OCI-LY3 (cell line): ENCODE results near the gene P2RY13.

Source experiments
- H2AFZ ChIP-seq: fragments of 200-600, 300-600 bp; shearing (Covaris generic); 2 replicates; pipeline ENCODE4 v1.6.0; 2014; ENCODE audit warnings: antibody characterized with exemption, low read depth, low read length
- H3K27ac ChIP-seq: fragments of 200-600, 300-600 bp; sonication (generic); 2 replicates; pipeline ENCODE4 v1.5.1; 2014; ENCODE audit warnings: mild to moderate bottlenecking, low read length, moderate library complexity, mixed read lengths
- H3K27me3 ChIP-seq: fragments of 200-600, 300-600 bp; sonication (generic); 2 replicates; pipeline ENCODE4 v1.6.1; 2014; ENCODE audit warnings: low read depth, low read length, mixed read lengths
- H3K36me3 ChIP-seq: fragments of 200-600, 300-600 bp; sonication (generic); replicated peaks from 2 replicates; pipeline ENCODE3; 2014; ENCODE audit warnings: low read depth, low read length, mixed read lengths
- H3K4me1 ChIP-seq: fragments of 300-600, 200-600 bp; sonication (generic); 2 replicates; pipeline ENCODE4 v1.6.1; 2014; ENCODE audit warnings: low read length, mixed read lengths
- H3K4me2 ChIP-seq: fragments of 200-600, 300-600 bp; sonication (generic); 2 replicates; pipeline ENCODE4 v1.6.1; 2014; ENCODE audit warnings: low read length, mixed read lengths
- H3K4me3 ChIP-seq: fragments of 300-600, 200-600 bp; sonication (generic); 2 replicates; pipeline ENCODE4 v1.5.1; 2014; ENCODE audit warnings: antibody characterized with exemption, mild to moderate bottlenecking, low read length, moderate library complexity
- H3K79me2 ChIP-seq: fragments of 300-600, 200-600 bp; shearing (Covaris generic); 2 replicates; pipeline ENCODE4 v1.6.1; 2014; ENCODE audit warnings: mild to moderate bottlenecking, low read length, mixed read lengths
- H3K9ac ChIP-seq: fragments of 300-600, 200-600 bp; shearing (Covaris generic); 2 replicates; pipeline ENCODE4 v1.6.0; 2014; ENCODE audit warnings: mild to moderate bottlenecking, low read length, moderate library complexity
- H3K9me3 ChIP-seq: fragments of 200-600, 300-600 bp; shearing (Covaris generic); 2 replicates; pipeline ENCODE4 v1.6.1; 2014; ENCODE audit warnings: low read length, mixed read lengths; ENCODE audit not compliant: insufficient read depth
- H4K20me1 ChIP-seq: fragments of 200-600, 300-600 bp; sonication (generic); 2 replicates; pipeline ENCODE4 v1.6.1; 2016; ENCODE audit warnings: low read length, mixed read lengths; ENCODE audit not compliant: insufficient read depth
- CTCF ChIP-seq: fragments of 200-600, 300-600 bp; sonication (generic); IDR thresholded peaks from 2 replicates; pipeline ENCODE4 v1.5.1; 2014; ENCODE audit warnings: antibody characterized with exemption, low read length, low read depth
- EZH2phosphoT487 ChIP-seq: fragments of 200-600 bp; shearing (Covaris generic); IDR thresholded peaks from 2 replicates; pipeline ENCODE4 v1.6.1; 2018; ENCODE audit warnings: antibody characterized with exemption, mixed run types, low read depth

P2RY13 gene

GRCh38 chr3:151367448-151367847, 38.1 kb upstream of the P2RY13 start:
- H3K4me2 ChIP-seq: peak overlapping the region; percentile 13
- no peaks in the 10 kb centered on the region for H3K36me3 ChIP-seq
- no peaks in the 10 kb centered on the region for H3K79me2 ChIP-seq
- no peak overlapping the region for H3K4me3 ChIP-seq
- no peak overlapping the region for H3K27ac ChIP-seq
- no peaks in the 10 kb centered on the region for H3K9me3 ChIP-seq
- no peaks in the 10 kb centered on the region for H4K20me1 ChIP-seq
- no peaks in the 10 kb centered on the region for H3K27me3 ChIP-seq
- peaks cover 24% of the 10 kb centered on the region for H3K4me1 ChIP-seq
- TF ChIP-seq CTCF (no peak), EZH2phosphoT487 (no peak)
- H3K9ac ChIP-seq: no peak overlapping the region
- H2AFZ ChIP-seq: no peak overlapping the region

GRCh38 chr3:151366993-151367392, 37.6 kb upstream of the P2RY13 start:
- H3K9ac ChIP-seq: no peak overlapping the region
- no peaks in the 10 kb centered on the region for H3K27me3 ChIP-seq
- no peaks in the 10 kb centered on the region for H3K36me3 ChIP-seq
- no peak overlapping the region for H3K4me3 ChIP-seq
- peak overlapping the region; percentile 13 for H3K4me2 ChIP-seq
- no peaks in the 10 kb centered on the region for H3K79me2 ChIP-seq
- H2AFZ ChIP-seq: no peak overlapping the region
- no peak for TF ChIP-seq EZH2phosphoT487
- TF ChIP-seq CTCF: no peak
- H3K9me3 ChIP-seq: no peaks in the 10 kb centered on the region
- peaks cover 19% of the 10 kb centered on the region for H3K4me1 ChIP-seq
- H4K20me1 ChIP-seq: no peaks in the 10 kb centered on the region
- H3K27ac ChIP-seq: no peak overlapping the region

- Histone ChIP-seq H3K36me3 (no peaks in the 10 kb centered on the region), H3K4me2 (no peak overlapping the region), H3K9ac (no peak overlapping the region), H3K4me3 (no peak overlapping the region), H3K27ac (no peak overlapping the region), H3K27me3 (no peaks in the 10 kb centered on the region), H4K20me1 (no peaks in the 10 kb centered on the region), H3K79me2 (no peaks in the 10 kb centered on the region), H3K4me1 (peaks cover 16% of the 10 kb centered on the region), H2AFZ (no peak overlapping the region), H3K9me3 (no peaks in the 10 kb centered on the region)
- no peak for TF ChIP-seq EZH2phosphoT487
- no peak for TF ChIP-seq CTCF
These were observed 33.4 kb upstream of the P2RY13 start for GRCh38 chr3:151362751-151363174.

- no peaks in the 10 kb centered on the region for H3K9me3 ChIP-seq
- H3K4me3 ChIP-seq: no peak overlapping the region
- no peaks in the 10 kb centered on the region for H3K36me3 ChIP-seq
- no peak for TF ChIP-seq CTCF
- no peak for TF ChIP-seq EZH2phosphoT487
- no peaks in the 10 kb centered on the region for H4K20me1 ChIP-seq
- no peaks in the 10 kb centered on the region for H3K79me2 ChIP-seq
- no peak overlapping the region for H3K4me2 ChIP-seq
- H2AFZ ChIP-seq: no peak overlapping the region
- H3K27ac ChIP-seq: no peak overlapping the region
- H3K27me3 ChIP-seq: no peaks in the 10 kb centered on the region
- no peak overlapping the region for H3K9ac ChIP-seq
- H3K4me1 ChIP-seq: peaks cover 23% of the 10 kb centered on the region
These were observed 28.1 kb upstream of the P2RY13 start for GRCh38 chr3:151357463-151357850.
